ENCODE measurements around the gene HSD3B1.

DNA sequence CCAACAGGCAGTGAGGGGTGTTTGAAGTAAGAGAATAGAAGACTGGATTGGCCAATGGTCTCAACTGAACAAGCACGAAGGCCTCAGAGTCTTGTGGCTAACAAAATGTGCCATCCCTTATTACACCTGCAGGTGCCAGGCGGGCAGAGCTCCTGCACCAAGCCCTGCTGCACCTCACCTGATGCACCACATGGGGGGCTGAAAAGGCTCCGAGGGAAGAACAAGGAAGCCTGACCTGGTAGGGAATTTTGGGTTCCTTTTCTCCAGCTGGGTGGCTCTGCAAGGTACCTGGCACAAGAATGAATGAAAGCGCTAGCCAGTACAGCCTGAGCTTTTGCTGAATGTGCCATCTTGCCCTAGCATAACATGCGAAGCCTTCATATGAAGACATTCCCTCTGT is 9.7 kb downstream of the HSD3B1 start:
- TF ChIP-seq U2AF1 (optimal IDR thresholded peaks at IDR 0.05; ENCODE audit: low read depth, low read length) (no peak), ZNF274 (IDR thresholded peaks at IDR 0.05; ENCODE audit: borderline replicate concordance, low read depth, low read length) (no peak), BRF1 (IDR thresholded peaks at IDR 0.05; ENCODE audit: borderline replicate concordance, extremely low read depth, insufficient read length) (no peak), EP300 (IDR thresholded peaks at IDR 0.05; ENCODE audit: low read length) (no peak), MBD2 (IDR thresholded peaks at IDR 0.05; ENCODE audit: borderline replicate concordance, low read depth) (no peak), EZH2 (IDR thresholded peaks at IDR 0.05; ENCODE audit: borderline replicate concordance, low read depth, low read length) (no peak), RAD21 (CRISPR knock-in tag; conservative IDR thresholded peaks at IDR 0.05 in 1 of 2, IDR thresholded peaks at IDR 0.05 in 1 of 2) (no peak)
- TF ChIP-seq, protein P1, sequence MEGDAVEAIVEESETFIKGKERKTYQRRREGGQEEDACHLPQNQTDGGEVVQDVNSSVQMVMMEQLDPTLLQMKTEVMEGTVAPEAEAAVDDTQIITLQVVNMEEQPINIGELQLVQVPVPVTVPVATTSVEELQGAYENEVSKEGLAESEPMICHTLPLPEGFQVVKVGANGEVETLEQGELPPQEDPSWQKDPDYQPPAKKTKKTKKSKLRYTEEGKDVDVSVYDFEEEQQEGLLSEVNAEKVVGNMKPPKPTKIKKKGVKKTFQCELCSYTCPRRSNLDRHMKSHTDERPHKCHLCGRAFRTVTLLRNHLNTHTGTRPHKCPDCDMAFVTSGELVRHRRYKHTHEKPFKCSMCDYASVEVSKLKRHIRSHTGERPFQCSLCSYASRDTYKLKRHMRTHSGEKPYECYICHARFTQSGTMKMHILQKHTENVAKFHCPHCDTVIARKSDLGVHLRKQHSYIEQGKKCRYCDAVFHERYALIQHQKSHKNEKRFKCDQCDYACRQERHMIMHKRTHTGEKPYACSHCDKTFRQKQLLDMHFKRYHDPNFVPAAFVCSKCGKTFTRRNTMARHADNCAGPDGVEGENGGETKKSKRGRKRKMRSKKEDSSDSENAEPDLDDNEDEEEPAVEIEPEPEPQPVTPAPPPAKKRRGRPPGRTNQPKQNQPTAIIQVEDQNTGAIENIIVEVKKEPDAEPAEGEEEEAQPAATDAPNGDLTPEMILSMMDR (IDR thresholded peaks at IDR 0.05 in 2 of 3, conservative IDR thresholded peaks at IDR 0.05 in 1 of 3; ENCODE audit: insufficient read depth in 2 of 3, low read depth in 1 of 3, low read length in 3 of 3) = no peak
